MM.1S (cell line): ENCODE data around the gene NPFF.

Experiments
- CTCF ChIP-seq: fragments of 300-600 bp; sonication (generic); IDR thresholded peaks from 2 replicates; pipeline ENCODE4 v1.5.1; 2016; ENCODE audit warnings: antibody characterized with exemption, low read length, mixed read lengths
- EZH2 ChIP-seq: fragments of 300-600 bp; sonication (generic); optimal IDR thresholded peaks from 2 replicates; pipeline ENCODE3; 2017; ENCODE audit warnings: low read depth, mild to moderate bottlenecking, antibody characterized with exemption, low read length, mixed read lengths

GRCh38 chr12:53468282-53468681, 39.0 kb downstream of the NPFF start:
- TF ChIP-seq EZH2, result no peak
- no peak for TF ChIP-seq CTCF
